HCT116 (cell line): ENCODE measurements around the gene CALCOCO2. TPM values are rescaled to one million over a fixed set of nuclear protein-coding genes. Genes with fewer than 3 reads are reported as not detected.
"Not testable (repeated sequence)": the region's sequence is repeated elsewhere in the genome, so short reads cannot be mapped to it uniquely, and the experiment has no call there.

Experiments used
- ATAC-seq: fragments of 200-7000 bp; cut with Tn5 transposase; 2 replicates; pipeline ENCODE4 v1.9.1; 2020; ENCODE audit warnings: mild to moderate bottlenecking, moderate library complexity
- BruUV-seq: library from RNA; stranded (reverse); fragments of 400-500 nt; replicated peaks from 2 replicates; lab custom pipeline; 2021; lab: Mats Ljungman, UMichigan
- CTCF ChIA-PET: fragments of 300-600 bp; sonication (Branson Sonifier 250); formaldehyde crosslinking; loops from one replicate; lab custom pipeline; 2021; ENCODE audit warnings: antibody characterized with exemption; lab: Charles Lee
- POLR2A ChIA-PET: fragments of 300-600, 350-600 bp; sonication (Branson Sonifier 250); formaldehyde crosslinking; loops from one replicate; lab custom pipeline; 2021; ENCODE audit warnings: antibody characterized with exemption; lab: Charles Lee
- RAD21 ChIA-PET, 2 experiments: fragments of 300-600 bp; sonication (Branson Sonifier 250); formaldehyde crosslinking; loops; one replicate each; lab custom pipeline; 2023; ENCODE audit warnings: low total read pairs in 2 of 2; ENCODE audit not compliant: uncharacterized antibody in 2 of 2, unreplicated experiment in 2 of 2, low non-redundant PET in 1 of 2; lab: Charles Lee
- DNase-seq: peaks from one replicate; pipeline ENCODE4 v3.0.0-alpha.2; 2010; ENCODE audit warnings: low read depth, low spot score
- H2AFZ ChIP-seq: fragments of 200-600 bp; shearing (Covaris generic), sonication (generic); 2 replicates; pipeline ENCODE4 v1.6.1; 2017; ENCODE audit warnings: low read depth, mixed run types, mixed read lengths, antibody characterized with exemption, low read length; ENCODE audit not compliant: poor library complexity, severe bottlenecking
- H3K27ac ChIP-seq: 2 replicates; pipeline ENCODE4 v1.5.1; 2012; ENCODE audit warnings: low read depth, low read length
- H3K27me3 ChIP-seq: fragments of 200-600 bp; sonication (generic); 2 replicates; pipeline ENCODE4 v1.6.1; 2016; ENCODE audit warnings: mixed run types, low read length, mixed read lengths; ENCODE audit not compliant: insufficient read depth
- H3K36me3 ChIP-seq, 2 experiments: fragments of 200-500 bp in 1 of 2; fragments of 200-600 bp in 1 of 2; sonication (Bioruptor generic) in 1 of 2; sonication (generic) in 1 of 2; 2 replicates each; pipeline versions ENCODE4 v1.5.1 to v1.6.1; 2014 to 2016; ENCODE audit warnings: low read length in 2 of 2, inconsistent platforms in 1 of 2, mixed read lengths in 1 of 2, mixed run types in 1 of 2; ENCODE audit not compliant: insufficient read depth in 2 of 2, control insufficient read depth in 1 of 2
- H3K4me1 ChIP-seq, 2 experiments: fragments of 200-600 bp in 1 of 2; sonication (generic) in 1 of 2; 2 replicates each; pipeline versions ENCODE4 v1.5.1 to v1.6.1; 2012 to 2017; ENCODE audit warnings: low read length in 2 of 2, inconsistent platforms in 1 of 2, mild to moderate bottlenecking in 1 of 2, mixed read lengths in 1 of 2, mixed run types in 1 of 2, moderate library complexity in 1 of 2; ENCODE audit not compliant: insufficient read depth in 2 of 2, control insufficient read depth in 1 of 2
- H3K4me2 ChIP-seq: fragments of 200-600 bp; sonication (generic); 2 replicates; pipeline ENCODE4 v1.6.1; 2017; ENCODE audit warnings: mixed run types, low read length, mixed read lengths
- H3K4me3 ChIP-seq, 2 experiments: fragments of 200-600 bp in 1 of 2; sonication (generic) in 1 of 2; replicated peaks in 1 of 2; 2 replicates each; pipeline ENCODE4 v1.5.1; 2011 to 2016; ENCODE audit warnings: low read length in 2 of 2, control low read depth in 1 of 2, low read depth in 1 of 2, mild to moderate bottlenecking in 1 of 2, mixed read lengths in 1 of 2, mixed run types in 1 of 2
- H3K79me2 ChIP-seq: fragments of 200-600 bp; sonication (generic); 2 replicates; pipeline ENCODE4 v1.6.1; 2017; ENCODE audit warnings: mild to moderate bottlenecking, mixed run types, low read length, moderate library complexity, mixed read lengths; ENCODE audit not compliant: insufficient read depth
- H3K9ac ChIP-seq: fragments of 200-600 bp; sonication (generic); 2 replicates; pipeline ENCODE4 v1.6.1; 2016; ENCODE audit warnings: low read length, mixed read lengths
- H3K9me2 ChIP-seq: fragments of 200-600 bp; sonication (generic), shearing (Covaris generic); 2 replicates; pipeline ENCODE4 v1.6.1; 2017; ENCODE audit warnings: mixed run types, mild to moderate bottlenecking, moderate library complexity; ENCODE audit not compliant: insufficient read depth
- H3K9me3 ChIP-seq, 2 experiments: fragments of 200-500 bp in 1 of 2; fragments of 200-600 bp in 1 of 2; sonication (Bioruptor generic) in 1 of 2; sonication (generic) in 1 of 2; 2 replicates each; pipeline ENCODE4 v1.6.1; 2014 to 2017; ENCODE audit warnings: low read length in 2 of 2, mixed read lengths in 2 of 2, inconsistent platforms in 1 of 2, low read depth in 1 of 2, mild to moderate bottlenecking in 1 of 2, mixed run types in 1 of 2, moderate library complexity in 1 of 2; ENCODE audit not compliant: control insufficient read depth in 1 of 2, insufficient read depth in 1 of 2
- H4K20me1 ChIP-seq: fragments of 200-600 bp; sonication (generic), shearing (Covaris generic); 2 replicates; pipeline ENCODE4 v1.6.1; 2017; ENCODE audit warnings: mixed run types, mild to moderate bottlenecking, moderate library complexity; ENCODE audit not compliant: insufficient read depth
- CEBPB ChIP-seq: IDR thresholded peaks from 2 replicates; pipeline ENCODE4 v1.6.1; 2012; ENCODE audit warnings: low read depth
- CTCF ChIP-seq, 3 experiments: fragments of 200-600 bp in 1 of 3; sonication (generic) in 1 of 3; IDR thresholded peaks in 2 of 3; conservative IDR thresholded peaks in 1 of 3; 2 replicates each; pipeline ENCODE4 v1.5.1; 2012 to 2017; ENCODE audit warnings: low read depth in 2 of 3, low read length in 2 of 3, antibody characterized with exemption in 1 of 3, borderline replicate concordance in 1 of 3, control low read depth in 1 of 3, mild to moderate bottlenecking in 1 of 3, mixed read lengths in 1 of 3, mixed run types in 1 of 3, moderate library complexity in 1 of 3; ENCODE audit not compliant: insufficient read depth in 1 of 3
- EGR1 ChIP-seq: IDR thresholded peaks from 2 replicates; pipeline ENCODE4 v1.6.1; 2012; ENCODE audit warnings: low read depth
- EZH2 ChIP-seq: fragments of 200-600 bp; sonication (generic); IDR thresholded peaks from 2 replicates; pipeline ENCODE4 v1.6.1; 2017; ENCODE audit warnings: antibody characterized with exemption, mixed run types
- JUND ChIP-seq: IDR thresholded peaks from 2 replicates; pipeline ENCODE4 v1.6.1; 2012
- RAD21 ChIP-seq: IDR thresholded peaks from 2 replicates; pipeline ENCODE4 v1.6.1; 2012; ENCODE audit warnings: low read depth, mild to moderate bottlenecking
- SIN3A ChIP-seq: IDR thresholded peaks from 2 replicates; pipeline ENCODE4 v1.6.1; 2012; ENCODE audit warnings: low read depth
- SP1 ChIP-seq: IDR thresholded peaks from 2 replicates; pipeline ENCODE4 v1.6.1; 2012; ENCODE audit warnings: low read depth
- TCF7L2 ChIP-seq: IDR thresholded peaks from 2 replicates; pipeline ENCODE4 v1.7.0; 2011; ENCODE audit warnings: borderline replicate concordance, inconsistent platforms; ENCODE audit not compliant: insufficient read depth, insufficient read length; ENCODE audit errors: extremely low read depth
- ZBTB33 ChIP-seq: IDR thresholded peaks from 2 replicates; pipeline ENCODE4 v1.6.1; 2011; ENCODE audit warnings: mild to moderate bottlenecking, low read length, moderate library complexity; ENCODE audit not compliant: insufficient replicate concordance; ENCODE audit errors: extremely low read depth
- ZFX ChIP-seq: fragments of 450-650 bp; IDR thresholded peaks from 2 replicates; pipeline ENCODE4 v1.6.1; 2017
- ZNF274 ChIP-seq: fragments of 200-500 bp; sonication (Bioruptor generic); IDR thresholded peaks from 2 replicates; pipeline ENCODE4 v1.6.1; 2014; ENCODE audit warnings: mild to moderate bottlenecking, low read depth, low read length, inconsistent platforms
- intact Hi-C: fragments of 100-400 bp; cut with micrococcal nuclease; formaldehyde crosslinking; loops from 2 replicates; pipeline ENCODE4 v1.10.0; 2022
- total RNA-seq: library from RNA; stranded (reverse); gene quantifications from one replicate; pipeline ENCODE4 v1.2.1, GENCODE V29; 2021; ENCODE audit not compliant: unreplicated experiment

The CALCOCO2 gene
- total RNA-seq, 1 experiment from 2014 or later, result 151 TPM

DNA sequence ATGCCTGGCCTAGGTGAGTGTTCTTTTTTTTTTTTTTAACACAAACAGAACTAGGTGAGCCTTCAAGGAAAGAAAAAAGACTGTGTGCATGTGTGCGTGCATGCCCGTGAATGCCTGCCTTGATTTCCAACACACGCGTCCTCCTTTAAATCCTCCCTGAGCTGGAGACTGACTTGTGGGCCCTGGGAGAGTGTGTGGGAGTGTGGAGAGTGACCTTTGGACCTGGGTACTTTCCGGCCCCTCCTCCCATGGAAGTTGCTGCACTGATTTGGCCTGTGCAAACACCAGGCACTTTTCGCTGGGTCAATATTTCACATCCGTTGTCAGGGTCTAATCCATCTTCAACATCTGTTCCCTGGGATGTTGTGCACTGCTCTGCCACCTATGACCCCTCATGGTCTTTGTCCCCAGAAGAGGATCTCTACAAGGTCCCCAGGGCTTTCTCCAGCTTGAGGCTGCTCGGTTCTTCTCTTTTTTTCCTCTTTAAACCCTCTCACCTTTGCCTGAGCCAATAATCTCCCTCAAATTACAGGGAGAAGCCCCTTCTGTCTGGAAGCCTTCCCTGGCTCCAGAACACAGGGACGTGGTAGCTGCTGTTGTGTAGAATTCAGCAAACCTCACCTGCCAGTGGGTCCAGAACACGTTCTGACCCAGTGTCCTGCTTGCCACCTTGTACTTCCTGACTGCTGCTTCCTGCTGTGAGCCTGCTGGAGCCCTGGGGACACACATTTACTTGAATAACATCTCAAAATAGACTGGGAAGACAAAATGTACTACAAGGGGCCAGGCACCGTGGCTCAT is 40.9 kb downstream of the CALCOCO2 start (continued):
- TF ChIP-seq TCF7L2, result no peak
- TF ChIP-seq SP1, result no peak
- no peak for TF ChIP-seq JUND
- TF ChIP-seq EGR1, result no peak
- no peak for TF ChIP-seq RAD21
- TF ChIP-seq, all 23 proteins: peak for 0

DNA sequence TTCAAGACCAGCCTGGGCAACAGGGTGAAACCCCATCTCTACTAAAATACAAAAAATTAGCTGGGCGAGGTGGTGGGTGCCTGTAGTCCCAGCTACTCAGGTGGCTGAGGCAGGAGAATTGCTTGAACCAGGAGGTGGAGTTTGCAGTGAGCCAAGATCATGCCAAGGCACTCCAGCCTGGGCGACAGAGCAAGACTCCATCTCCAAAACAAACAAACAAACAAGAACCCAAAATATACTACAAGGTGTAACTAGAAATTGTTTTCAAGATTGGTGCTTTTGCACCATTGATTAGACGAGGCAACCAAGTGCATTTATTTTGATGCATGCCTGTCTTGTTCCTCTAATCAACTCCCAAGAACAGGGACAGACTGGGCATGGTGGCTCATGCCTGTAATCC is 41.6 kb downstream of the CALCOCO2 start:
- intact Hi-C loops, result loop anchor here (10.0 kb wide), 1 partner anchor 718 kb away; no protein-coding TSS in a partner anchor
- ATAC-seq, DNase-seq, H3K79me2 ChIP-seq, H3K27me3 ChIP-seq, H3K9ac ChIP-seq, H3K4me3 ChIP-seq, H3K9me2 ChIP-seq, H3K9me3 ChIP-seq, H2AFZ ChIP-seq, H3K4me1 ChIP-seq, H3K4me2 ChIP-seq, BruUV-seq, H4K20me1 ChIP-seq, POLR2A ChIA-PET, H3K27ac ChIP-seq, H3K36me3 ChIP-seq: not testable (repeated sequence)
- RAD21 ChIA-PET, result interaction anchor here in 1 of 2 experiments (0.6 kb wide), 1 partner anchor 186 kb away, joined by 3 read pairs; no protein-coding TSS in a partner anchor
- CTCF ChIA-PET, result interaction anchor here (2.4 to 2.7 kb wide), 2 partner anchors 68 to 194 kb away, joined by 12 read pairs; no protein-coding TSS in a partner anchor

- no peaks in the 10 kb centered on the region for H4K20me1 ChIP-seq
- BruUV-seq, result no TSS peak
- ATAC-seq, result no peak
- no peaks in the 10 kb centered on the region for H3K9me3 ChIP-seq
- no peak overlapping the region for H3K9ac ChIP-seq
- no peaks in the 10 kb centered on the region for H3K27me3 ChIP-seq
- intact Hi-C loops, result loop anchor here (10.0 kb wide), 1 partner anchor 718 kb away; no protein-coding TSS in a partner anchor
- no peak for DNase-seq
- no peak overlapping the region for H3K4me3 ChIP-seq
- no peak overlapping the region for H3K27ac ChIP-seq
- RAD21 ChIA-PET, result interaction anchor here in 1 of 2 experiments (0.6 to 1.1 kb wide), 2 partner anchors 68 to 187 kb away, joined by 3 read pairs; no protein-coding TSS in a partner anchor
- CTCF ChIA-PET, result interaction anchor here (0.9 to 2.7 kb wide), 7 partner anchors 11 to 202 kb away, joined by 3 to 12 read pairs (median 5); partner anchors contain the start of gene TTLL6
- H3K4me1 ChIP-seq, result peaks cover 6 to 8% of the 10 kb centered on the region in 2 experiments; a peak in 2 of 4 replicates
- H3K9me2 ChIP-seq, result no peaks in the 10 kb centered on the region
- no peak overlapping the region for H3K4me2 ChIP-seq
- no peaks in the 10 kb centered on the region for H3K36me3 ChIP-seq
- H3K79me2 ChIP-seq, result no peaks in the 10 kb centered on the region
- POLR2A ChIA-PET, result interaction anchor here (1.3 kb wide), 1 partner anchor 57 kb away, joined by 3 read pairs; no protein-coding TSS in a partner anchor
- H2AFZ ChIP-seq, result no peak overlapping the region
- TF ChIP-seq RAD21 (no peak), EZH2 (no peak), ZBTB33 (no peak), ZNF274 (no peak), ZFX (no peak), EGR1 (no peak), CEBPB (no peak), JUND (no peak), CTCF (IDR thresholded peaks at IDR 0.05 in 2 of 3, conservative IDR thresholded peaks at IDR 0.05 in 1 of 3; ENCODE audit: borderline replicate concordance in 1 of 3, insufficient read depth in 1 of 3, low read depth in 2 of 3, low read length in 2 of 3) (no peak), SP1 (no peak), SIN3A (no peak)
Observed at GRCh38 chr17:48873209-48873608, 42.4 kb downstream of the CALCOCO2 start.
